ENCODE results near the gene WDR64. TPM values are rescaled to one million over a fixed set of nuclear protein-coding genes. Genes with fewer than 3 reads are reported as not detected.

WDR64 gene
- polyA plus RNA-seq, 4 donors = 0.09 TPM; not detected in 3

DNA sequence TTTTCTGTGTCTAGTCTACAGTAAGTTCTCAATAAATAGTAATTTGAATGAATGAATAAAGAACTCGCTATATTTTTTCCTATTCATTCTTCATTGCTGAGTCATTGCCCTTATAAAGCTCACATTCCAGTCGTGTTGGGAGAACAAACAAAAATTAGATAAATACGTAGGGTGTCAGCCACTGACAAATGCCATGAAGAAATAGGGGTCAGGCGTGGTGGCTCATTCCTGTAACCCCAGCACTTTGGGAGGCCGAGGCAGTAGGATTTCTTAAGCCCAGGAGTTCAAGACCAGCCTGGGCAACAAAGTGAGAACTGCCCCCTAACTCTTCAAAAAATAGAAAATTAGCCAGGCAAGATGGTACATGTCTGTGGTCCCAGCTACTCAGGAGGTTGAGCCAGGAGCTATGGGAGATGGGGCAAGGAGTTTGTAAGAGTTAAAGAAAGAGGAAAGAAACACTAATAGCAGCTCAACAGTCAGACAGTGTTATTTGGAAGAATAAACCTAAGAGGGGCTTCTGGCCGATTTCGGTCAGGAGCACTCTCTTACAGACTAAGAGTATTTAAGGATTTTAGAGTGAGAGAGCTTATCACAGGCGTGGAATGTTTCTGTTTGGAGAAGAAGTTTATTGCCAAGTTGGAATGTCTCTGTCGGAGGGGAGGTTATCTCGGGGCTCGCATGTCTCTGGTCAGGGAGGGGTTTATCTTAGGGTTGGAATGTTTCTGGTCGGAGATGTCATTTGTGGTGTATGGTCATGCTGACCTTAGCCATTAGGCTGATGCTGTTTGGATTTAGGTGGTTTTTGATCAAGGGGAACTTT lies 10.1 kb upstream of the WDR64 start:
- Histone ChIP-seq H3K4me1 (ENCODE audit: control insufficient read depth in 3 of 3, insufficient read depth in 2 of 3, low read depth in 1 of 3, low read length in 2 of 3) (peaks cover 0 to 10% (median 2%) of the 10 kb centered on the region in 3 donors), H3K27ac (ENCODE audit: low read depth in 1 of 3, low read length in 2 of 3) (peak overlapping the region in 1 of 3 donors; percentile 86), H3K4me3 (ENCODE audit: low read depth in 1 of 3, low read length in 3 of 3) (no peak overlapping the region), H3K27me3 (ENCODE audit: control insufficient read depth in 3 of 3, insufficient read depth in 3 of 3, low read length in 3 of 3) (no peaks in the 10 kb centered on the region), H3K9me3 (ENCODE audit: control insufficient read depth in 2 of 2, insufficient read depth in 1 of 2, low read depth in 1 of 2, low read length in 1 of 2) (peaks cover 0 to 12% of the 10 kb centered on the region in 2 donors), H3K36me3 (ENCODE audit: control insufficient read depth in 3 of 3, insufficient read depth in 2 of 3, low read depth in 1 of 3, low read length in 3 of 3) (no peaks in the 10 kb centered on the region)
- FAIRE-seq (no peak), DNase-seq (no peak)
- 70 to 78% (median 77%) methylated on average over 12 of the region's 12 CpGs for WGBS, 3 donors

DNA sequence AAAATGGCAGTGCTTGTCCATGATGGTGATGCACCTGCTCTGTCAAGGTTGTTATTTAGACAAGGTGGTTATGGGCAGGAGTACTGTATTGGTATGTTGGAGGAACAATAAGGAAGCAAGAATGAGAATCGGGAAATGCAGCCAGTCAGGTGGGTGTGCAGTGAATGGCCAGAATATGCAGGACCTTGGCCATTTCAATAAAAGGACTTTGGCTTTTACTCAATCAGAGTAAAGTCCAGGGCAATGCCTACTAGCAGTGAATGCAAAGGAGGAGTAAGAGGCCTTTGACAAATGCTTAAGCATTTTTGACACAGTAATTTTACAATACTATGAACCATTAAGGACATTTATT lies 9.5 kb upstream of the WDR64 start:
- no peak overlapping the region for H3K4me3 ChIP-seq (ENCODE audit: low read depth in 1 of 3, low read length in 3 of 3)
- peaks cover 0 to 10% (median 2%) of the 10 kb centered on the region in 3 donors for H3K4me1 ChIP-seq (ENCODE audit: control insufficient read depth in 3 of 3, insufficient read depth in 2 of 3, low read depth in 1 of 3, low read length in 2 of 3)
- DNase-seq (peak; percentile 70 to 77), FAIRE-seq (no peak)
- no peaks in the 10 kb centered on the region for H3K36me3 ChIP-seq (ENCODE audit: control insufficient read depth in 3 of 3, insufficient read depth in 2 of 3, low read depth in 1 of 3, low read length in 3 of 3)
- WGBS, 3 donors = 46 to 86% (median 72%) methylated on average over 1 of the region's 1 CpG
- H3K27me3 ChIP-seq (ENCODE audit: control insufficient read depth in 3 of 3, insufficient read depth in 3 of 3, low read length in 3 of 3) = no peaks in the 10 kb centered on the region
- peaks cover 0 to 12% of the 10 kb centered on the region in 2 donors for H3K9me3 ChIP-seq (ENCODE audit: control insufficient read depth in 2 of 2, insufficient read depth in 1 of 2, low read depth in 1 of 2, low read length in 1 of 2)
- H3K27ac ChIP-seq (ENCODE audit: low read depth in 1 of 3, low read length in 2 of 3) = peak overlapping the region in 1 of 3 donors; percentile 86

DNA sequence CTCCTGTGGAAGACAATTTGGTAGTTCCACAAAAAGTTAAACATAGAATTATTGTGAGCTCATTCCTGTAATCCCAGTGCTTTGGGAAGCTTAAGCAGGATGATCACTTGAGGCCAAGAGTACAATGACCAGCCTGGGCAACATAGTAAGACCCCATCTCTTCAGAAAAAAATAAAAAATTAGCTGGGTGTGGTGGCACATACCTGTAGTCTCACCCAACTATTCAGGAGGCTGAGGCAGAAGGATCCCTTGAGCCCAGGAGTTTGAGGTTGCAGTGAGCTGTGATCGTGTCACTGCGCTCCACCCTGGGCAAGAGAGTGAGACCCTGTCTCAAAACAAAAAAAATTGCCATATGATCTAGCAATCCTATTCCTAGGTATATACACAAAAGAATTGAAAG lies 7.8 kb upstream of the WDR64 start:
- Histone ChIP-seq H3K36me3 (ENCODE audit: control insufficient read depth in 3 of 3, insufficient read depth in 2 of 3, low read depth in 1 of 3, low read length in 3 of 3) (no peaks in the 10 kb centered on the region), H3K27ac (ENCODE audit: low read depth in 1 of 3, low read length in 2 of 3) (no peak overlapping the region), H3K4me3 (ENCODE audit: low read depth in 1 of 3, low read length in 3 of 3) (no peak overlapping the region), H3K9me3 (ENCODE audit: control insufficient read depth in 2 of 2, insufficient read depth in 1 of 2, low read depth in 1 of 2, low read length in 1 of 2) (peaks cover 0 to 12% of the 10 kb centered on the region in 2 donors), H3K4me1 (ENCODE audit: control insufficient read depth in 3 of 3, insufficient read depth in 2 of 3, low read depth in 1 of 3, low read length in 2 of 3) (peaks cover 0 to 10% (median 2%) of the 10 kb centered on the region in 3 donors), H3K27me3 (ENCODE audit: control insufficient read depth in 3 of 3, insufficient read depth in 3 of 3, low read length in 3 of 3) (no peaks in the 10 kb centered on the region)
- DNase-seq = no peak
- 93 to 100% (median 97%) methylated on average over 2 of the region's 2 CpGs for WGBS, 3 donors
- no peak for FAIRE-seq

DNA sequence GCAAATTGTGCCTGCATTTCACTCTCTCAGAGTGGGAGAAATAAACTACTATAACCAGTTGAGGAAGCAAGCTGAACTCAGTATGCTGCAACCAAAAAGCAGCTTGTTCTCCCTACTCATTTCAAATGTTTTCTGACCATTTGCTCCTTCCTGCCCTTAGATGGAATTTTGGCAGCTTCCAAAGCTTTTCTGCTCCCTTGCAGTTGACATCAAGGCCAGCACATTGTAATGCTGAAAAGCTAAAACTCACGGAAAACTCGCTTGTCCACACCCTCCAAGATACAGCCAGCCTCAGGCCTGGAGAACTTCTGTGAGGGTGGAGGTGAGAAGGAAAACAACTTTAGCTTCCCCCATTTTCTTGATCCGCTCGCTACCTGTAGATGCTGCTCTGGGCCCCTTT lies 6.9 kb upstream of the WDR64 start:
- no peak for FAIRE-seq
- WGBS, 3 donors = 74 to 88% (median 82%) methylated on average over 4 of the region's 4 CpGs

DNA sequence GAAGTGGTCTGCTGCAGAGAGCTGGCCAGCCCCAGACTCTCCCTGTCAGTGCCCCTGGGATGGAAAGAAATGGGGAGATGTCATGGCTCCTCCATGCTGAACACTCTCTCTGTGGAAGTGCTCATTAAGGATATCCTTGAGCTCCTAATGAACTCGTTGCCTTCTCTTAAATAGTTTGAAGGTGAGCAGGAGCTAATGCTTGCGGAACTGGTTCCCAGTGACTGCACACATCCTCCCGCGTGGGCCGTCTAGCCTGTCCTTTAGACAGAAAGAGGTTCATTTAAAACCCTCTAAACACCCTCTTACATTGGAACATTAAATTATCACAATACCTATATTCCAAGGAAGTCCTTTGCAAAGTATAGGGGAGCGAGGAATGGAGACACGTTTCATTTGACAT lies 5.9 kb upstream of the WDR64 start:
- no peak overlapping the region for H3K27ac ChIP-seq (ENCODE audit: low read depth in 1 of 3, low read length in 2 of 3)
- H3K9me3 ChIP-seq (ENCODE audit: control insufficient read depth in 2 of 2, insufficient read depth in 1 of 2, low read depth in 1 of 2, low read length in 1 of 2) = peaks cover 0 to 11% of the 10 kb centered on the region in 2 donors
- no peak overlapping the region for H3K4me3 ChIP-seq (ENCODE audit: low read depth in 1 of 3, low read length in 3 of 3)
- 72 to 86% (median 77%) methylated on average over 7 of the region's 7 CpGs for WGBS, 3 donors
- H3K4me1 ChIP-seq (ENCODE audit: control insufficient read depth in 3 of 3, insufficient read depth in 2 of 3, low read depth in 1 of 3, low read length in 2 of 3) = peaks cover 0 to 3% (median 0%) of the 10 kb centered on the region in 3 donors
- FAIRE-seq = no peak
- DNase-seq = no peak
- no peaks in the 10 kb centered on the region for H3K27me3 ChIP-seq (ENCODE audit: control insufficient read depth in 3 of 3, insufficient read depth in 3 of 3, low read length in 3 of 3)
- H3K36me3 ChIP-seq (ENCODE audit: control insufficient read depth in 3 of 3, insufficient read depth in 2 of 3, low read depth in 1 of 3, low read length in 3 of 3) = no peaks in the 10 kb centered on the region

More for the DNA sequence above, 6.9 kb upstream of the WDR64 start:
- Histone ChIP-seq H3K4me1 (ENCODE audit: control insufficient read depth in 3 of 3, insufficient read depth in 2 of 3, low read depth in 1 of 3, low read length in 2 of 3) (peaks cover 0 to 10% (median 2%) of the 10 kb centered on the region in 3 donors), H3K9me3 (ENCODE audit: control insufficient read depth in 2 of 2, insufficient read depth in 1 of 2, low read depth in 1 of 2, low read length in 1 of 2) (peaks cover 0 to 12% of the 10 kb centered on the region in 2 donors), H3K27ac (ENCODE audit: low read depth in 1 of 3, low read length in 2 of 3) (no peak overlapping the region), H3K27me3 (ENCODE audit: control insufficient read depth in 3 of 3, insufficient read depth in 3 of 3, low read length in 3 of 3) (no peaks in the 10 kb centered on the region), H3K36me3 (ENCODE audit: control insufficient read depth in 3 of 3, insufficient read depth in 2 of 3, low read depth in 1 of 3, low read length in 3 of 3) (no peaks in the 10 kb centered on the region), H3K4me3 (ENCODE audit: low read depth in 1 of 3, low read length in 3 of 3) (no peak overlapping the region)
- DNase-seq = no peak

DNA sequence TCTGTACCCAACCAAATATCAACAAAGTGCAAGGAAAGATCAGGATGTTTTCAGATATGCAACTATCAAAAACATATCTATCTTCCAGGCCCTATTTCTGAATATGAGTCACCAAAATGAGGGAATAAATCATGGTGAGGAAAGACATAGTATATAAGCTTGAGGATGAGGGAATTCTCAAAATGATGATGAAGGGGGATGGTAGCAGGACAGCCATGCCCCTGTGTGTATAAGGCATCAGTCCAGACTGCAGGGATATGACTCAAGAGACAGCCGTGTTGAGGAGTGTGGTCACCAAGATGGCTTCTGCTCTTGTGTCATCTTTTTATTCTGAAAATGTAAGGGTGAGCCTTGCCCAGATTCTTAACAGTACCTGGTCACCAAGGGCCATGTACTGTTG lies 4.4 kb upstream of the WDR64 start:
- Histone ChIP-seq H3K9me3 (ENCODE audit: control insufficient read depth in 2 of 2, insufficient read depth in 1 of 2, low read depth in 1 of 2, low read length in 1 of 2) (peaks cover 0 to 4% of the 10 kb centered on the region in 2 donors), H3K4me1 (ENCODE audit: control insufficient read depth in 3 of 3, insufficient read depth in 2 of 3, low read depth in 1 of 3, low read length in 2 of 3) (no peaks in the 10 kb centered on the region), H3K27me3 (ENCODE audit: control insufficient read depth in 3 of 3, insufficient read depth in 3 of 3, low read length in 3 of 3) (no peaks in the 10 kb centered on the region), H3K27ac (ENCODE audit: low read depth in 1 of 3, low read length in 2 of 3) (no peak overlapping the region), H3K4me3 (ENCODE audit: low read depth in 1 of 3, low read length in 3 of 3) (no peak overlapping the region), H3K36me3 (ENCODE audit: control insufficient read depth in 3 of 3, insufficient read depth in 2 of 3, low read depth in 1 of 3, low read length in 3 of 3) (no peaks in the 10 kb centered on the region)
- FAIRE-seq (no peak), DNase-seq (no peak)
- WGBS, 3 donors = 75 to 82% (median 79%) methylated on average over 1 of the region's 1 CpG

DNA sequence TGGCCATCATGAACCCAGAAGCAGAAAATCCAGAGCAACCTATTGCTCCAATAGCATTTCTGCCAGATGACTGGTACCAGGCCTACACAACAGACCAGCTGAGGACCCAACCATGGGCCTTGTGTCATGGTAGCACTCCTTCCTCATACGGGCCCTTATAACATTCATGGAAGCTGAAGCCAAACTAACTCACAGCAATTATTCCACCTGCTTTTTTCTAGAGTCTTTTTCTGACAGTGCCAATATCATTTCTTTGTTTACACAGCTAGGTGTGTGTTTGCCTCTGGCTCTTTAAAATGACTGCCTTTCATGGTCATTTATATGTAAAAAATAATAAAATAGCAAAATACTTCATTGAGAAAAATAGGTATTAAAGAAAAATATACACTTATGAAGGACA lies 3.9 kb upstream of the WDR64 start:
- no peaks in the 10 kb centered on the region for H3K36me3 ChIP-seq (ENCODE audit: control insufficient read depth in 3 of 3, insufficient read depth in 2 of 3, low read depth in 1 of 3, low read length in 3 of 3)
- 70 to 86% (median 80%) methylated on average over 1 of the region's 1 CpG for WGBS, 3 donors
- no peak for FAIRE-seq

DNA sequence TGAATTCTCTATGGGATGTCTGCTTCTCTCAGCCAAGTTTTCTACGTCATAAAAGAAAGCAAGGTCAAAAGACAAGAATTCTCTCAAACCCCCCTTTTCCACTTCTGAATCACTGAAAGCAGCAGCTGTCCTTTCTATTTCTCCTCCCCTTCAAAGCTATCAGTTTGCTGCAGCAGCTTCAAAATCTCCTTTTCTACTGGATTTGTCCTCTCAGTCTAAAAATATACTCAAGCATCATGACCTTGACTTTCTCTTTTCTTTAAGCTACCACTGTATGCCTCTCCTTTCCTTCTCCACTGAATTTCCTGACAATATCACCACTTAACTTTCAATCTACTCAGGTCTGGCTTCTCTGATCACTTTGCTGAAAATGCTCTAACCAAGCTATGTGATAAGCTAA lies 1.9 kb downstream of the WDR64 start:
- 45 to 58% (median 49%) methylated on average over 1 of the region's 1 CpG for WGBS, 3 donors
- H3K27ac ChIP-seq (ENCODE audit: low read depth in 1 of 3, low read length in 2 of 3) = no peak overlapping the region
- no peaks in the 10 kb centered on the region for H3K4me1 ChIP-seq (ENCODE audit: control insufficient read depth in 3 of 3, insufficient read depth in 2 of 3, low read depth in 1 of 3, low read length in 2 of 3)

More for the DNA sequence above, 3.9 kb upstream of the WDR64 start:
- no peak for DNase-seq
- no peak overlapping the region for H3K4me3 ChIP-seq (ENCODE audit: low read depth in 1 of 3, low read length in 3 of 3)
- peaks cover 0 to 1% of the 10 kb centered on the region in 2 donors for H3K9me3 ChIP-seq (ENCODE audit: control insufficient read depth in 2 of 2, insufficient read depth in 1 of 2, low read depth in 1 of 2, low read length in 1 of 2)
- no peaks in the 10 kb centered on the region for H3K27me3 ChIP-seq (ENCODE audit: control insufficient read depth in 3 of 3, insufficient read depth in 3 of 3, low read length in 3 of 3)
- H3K4me1 ChIP-seq (ENCODE audit: control insufficient read depth in 3 of 3, insufficient read depth in 2 of 3, low read depth in 1 of 3, low read length in 2 of 3) = no peaks in the 10 kb centered on the region
- H3K27ac ChIP-seq (ENCODE audit: low read depth in 1 of 3, low read length in 2 of 3) = no peak overlapping the region

More for the DNA sequence above, 1.9 kb downstream of the WDR64 start:
- FAIRE-seq (no peak), DNase-seq (no peak)
- Histone ChIP-seq H3K27me3 (ENCODE audit: control insufficient read depth in 3 of 3, insufficient read depth in 3 of 3, low read length in 3 of 3) (no peaks in the 10 kb centered on the region), H3K4me3 (ENCODE audit: low read depth in 1 of 3, low read length in 3 of 3) (no peak overlapping the region), H3K36me3 (ENCODE audit: control insufficient read depth in 3 of 3, insufficient read depth in 2 of 3, low read depth in 1 of 3, low read length in 3 of 3) (no peaks in the 10 kb centered on the region), H3K9me3 (ENCODE audit: control insufficient read depth in 2 of 2, insufficient read depth in 1 of 2, low read depth in 1 of 2, low read length in 1 of 2) (peaks cover 0 to 2% of the 10 kb centered on the region in 2 donors)
